Middle frontal gyrus (tissue), 1 donor: Measurements from ENCODE around the gene CLIC1.

Experiments
- DNase-seq: peaks from one replicate; pipeline ENCODE4 v3.0.0-alpha.2; 2015; ENCODE audit warnings: low spot score; ENCODE audit errors: extremely low spot score

The CLIC1 gene

GRCh38 chr6:31736021-31736767 lies at the start of gene CLIC1:
CLIC1 (minus strand) TSS chr6:31736530; CDS start chr6:31736300, 230 bp downstream.
- no peak for DNase-seq

- no peak for DNase-seq
These were observed 49.1 kb upstream of the CLIC1 start for GRCh38 chr6:31785475-31785874.

GRCh38 chr6:31784098-31784925 lies 48.0 kb upstream of the CLIC1 start:
- DNase-seq: no peak

GRCh38 chr6:31782126-31782855 lies 46.0 kb upstream of the CLIC1 start:
- no peak for DNase-seq

- no peak for DNase-seq
These were observed 45.2 kb upstream of the CLIC1 start for GRCh38 chr6:31781244-31782125.

GRCh38 chr6:31780507-31781243 lies 44.3 kb upstream of the CLIC1 start:
- DNase-seq: no peak

GRCh38 chr6:31779908-31780307 lies 43.6 kb upstream of the CLIC1 start:
- no peak for DNase-seq

GRCh38 chr6:31778999-31779885 lies 42.9 kb upstream of the CLIC1 start:
- no peak for DNase-seq

- no peak for DNase-seq
These were observed 41.9 kb upstream of the CLIC1 start for GRCh38 chr6:31778193-31778592.

- DNase-seq: no peak
These were observed 41.3 kb upstream of the CLIC1 start for GRCh38 chr6:31777667-31778050.

- no peak for DNase-seq
These were observed 40.8 kb upstream of the CLIC1 start, which contains the start of gene VWA7 for GRCh38 chr6:31776989-31777666. VWA7 (minus strand) TSS chr6:31777328; CDS start chr6:31776779, 549 bp downstream.

GRCh38 chr6:31776485-31776988 lies 40.2 kb upstream of the CLIC1 start:
- DNase-seq: no peak

GRCh38 chr6:31775633-31776484 lies 39.5 kb upstream of the CLIC1 start:
- no peak for DNase-seq

GRCh38 chr6:31775184-31775583 lies 38.9 kb upstream of the CLIC1 start:
- DNase-seq: no peak

GRCh38 chr6:31771992-31772358 lies 35.6 kb upstream of the CLIC1 start:
- no peak for DNase-seq

GRCh38 chr6:31770860-31771259 lies 34.5 kb upstream of the CLIC1 start:
- no peak for DNase-seq

- no peak for DNase-seq
These were observed 33.5 kb upstream of the CLIC1 start for GRCh38 chr6:31769684-31770371.
